OCI-LY3 (cell line): Measurements from ENCODE around the gene ACAP2.

ENCODE experiments used
- H2AFZ ChIP-seq: fragments of 200-600, 300-600 bp; shearing (Covaris generic); 2 replicates; pipeline ENCODE4 v1.6.0; 2014; ENCODE audit warnings: antibody characterized with exemption, low read depth, low read length
- H3K27ac ChIP-seq: fragments of 200-600, 300-600 bp; sonication (generic); 2 replicates; pipeline ENCODE4 v1.5.1; 2014; ENCODE audit warnings: mild to moderate bottlenecking, low read length, moderate library complexity, mixed read lengths
- H3K27me3 ChIP-seq: fragments of 200-600, 300-600 bp; sonication (generic); 2 replicates; pipeline ENCODE4 v1.6.1; 2014; ENCODE audit warnings: low read depth, low read length, mixed read lengths
- H3K36me3 ChIP-seq: fragments of 200-600, 300-600 bp; sonication (generic); replicated peaks from 2 replicates; pipeline ENCODE3; 2014; ENCODE audit warnings: low read depth, low read length, mixed read lengths
- H3K4me1 ChIP-seq: fragments of 300-600, 200-600 bp; sonication (generic); 2 replicates; pipeline ENCODE4 v1.6.1; 2014; ENCODE audit warnings: low read length, mixed read lengths
- H3K4me2 ChIP-seq: fragments of 200-600, 300-600 bp; sonication (generic); 2 replicates; pipeline ENCODE4 v1.6.1; 2014; ENCODE audit warnings: low read length, mixed read lengths
- H3K4me3 ChIP-seq: fragments of 300-600, 200-600 bp; sonication (generic); 2 replicates; pipeline ENCODE4 v1.5.1; 2014; ENCODE audit warnings: antibody characterized with exemption, mild to moderate bottlenecking, low read length, moderate library complexity
- H3K79me2 ChIP-seq: fragments of 300-600, 200-600 bp; shearing (Covaris generic); 2 replicates; pipeline ENCODE4 v1.6.1; 2014; ENCODE audit warnings: mild to moderate bottlenecking, low read length, mixed read lengths
- H3K9ac ChIP-seq: fragments of 300-600, 200-600 bp; shearing (Covaris generic); 2 replicates; pipeline ENCODE4 v1.6.0; 2014; ENCODE audit warnings: mild to moderate bottlenecking, low read length, moderate library complexity
- H3K9me3 ChIP-seq: fragments of 200-600, 300-600 bp; shearing (Covaris generic); 2 replicates; pipeline ENCODE4 v1.6.1; 2014; ENCODE audit warnings: low read length, mixed read lengths; ENCODE audit not compliant: insufficient read depth
- H4K20me1 ChIP-seq: fragments of 200-600, 300-600 bp; sonication (generic); 2 replicates; pipeline ENCODE4 v1.6.1; 2016; ENCODE audit warnings: low read length, mixed read lengths; ENCODE audit not compliant: insufficient read depth
- EZH2phosphoT487 ChIP-seq: fragments of 200-600 bp; shearing (Covaris generic); IDR thresholded peaks from 2 replicates; pipeline ENCODE4 v1.6.1; 2018; ENCODE audit warnings: antibody characterized with exemption, mixed run types, low read depth
- TF ChIP-seq, protein P1 (sequence below): fragments of 200-600, 300-600 bp; sonication (generic); IDR thresholded peaks from 2 replicates; pipeline ENCODE4 v1.5.1; 2014; ENCODE audit warnings: antibody characterized with exemption, low read length, low read depth

The ACAP2 gene

DNA sequence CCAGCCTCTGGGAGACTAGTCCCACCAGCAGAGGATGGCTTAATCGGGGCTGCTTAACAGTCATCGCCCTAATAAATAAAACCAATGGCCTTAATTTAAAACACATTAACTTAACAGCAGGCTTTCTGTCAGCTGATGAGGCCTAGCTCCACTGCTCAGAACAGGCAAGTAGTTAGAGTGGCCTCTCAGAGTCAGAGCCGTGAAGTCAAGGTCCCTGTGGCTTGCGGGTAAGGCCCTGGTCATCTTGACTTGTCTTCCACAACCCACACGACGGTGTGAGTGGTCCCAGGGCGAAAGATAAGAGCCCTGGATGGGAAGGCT, 183.7 kb downstream of the ACAP2 start:
- Histone ChIP-seq H3K27me3 (no peaks in the 10 kb centered on the region), H3K27ac (peak overlapping the region; percentile 49), H3K79me2 (peaks cover 29% of the 10 kb centered on the region), H3K4me2 (peak overlapping the region; percentile 92), H3K9ac (peak overlapping the region; percentile 74), H3K9me3 (no peaks in the 10 kb centered on the region), H2AFZ (0 out of 2 replicates have a peak overlapping the region, but pooled peaks have one; percentile 2), H3K4me3 (peak overlapping the region; percentile 73), H4K20me1 (no peaks in the 10 kb centered on the region), H3K4me1 (peaks cover 17% of the 10 kb centered on the region), H3K36me3 (no peaks in the 10 kb centered on the region)
- TF ChIP-seq, protein P1, sequence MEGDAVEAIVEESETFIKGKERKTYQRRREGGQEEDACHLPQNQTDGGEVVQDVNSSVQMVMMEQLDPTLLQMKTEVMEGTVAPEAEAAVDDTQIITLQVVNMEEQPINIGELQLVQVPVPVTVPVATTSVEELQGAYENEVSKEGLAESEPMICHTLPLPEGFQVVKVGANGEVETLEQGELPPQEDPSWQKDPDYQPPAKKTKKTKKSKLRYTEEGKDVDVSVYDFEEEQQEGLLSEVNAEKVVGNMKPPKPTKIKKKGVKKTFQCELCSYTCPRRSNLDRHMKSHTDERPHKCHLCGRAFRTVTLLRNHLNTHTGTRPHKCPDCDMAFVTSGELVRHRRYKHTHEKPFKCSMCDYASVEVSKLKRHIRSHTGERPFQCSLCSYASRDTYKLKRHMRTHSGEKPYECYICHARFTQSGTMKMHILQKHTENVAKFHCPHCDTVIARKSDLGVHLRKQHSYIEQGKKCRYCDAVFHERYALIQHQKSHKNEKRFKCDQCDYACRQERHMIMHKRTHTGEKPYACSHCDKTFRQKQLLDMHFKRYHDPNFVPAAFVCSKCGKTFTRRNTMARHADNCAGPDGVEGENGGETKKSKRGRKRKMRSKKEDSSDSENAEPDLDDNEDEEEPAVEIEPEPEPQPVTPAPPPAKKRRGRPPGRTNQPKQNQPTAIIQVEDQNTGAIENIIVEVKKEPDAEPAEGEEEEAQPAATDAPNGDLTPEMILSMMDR: no peak
- TF ChIP-seq EZH2phosphoT487: no peak

DNA sequence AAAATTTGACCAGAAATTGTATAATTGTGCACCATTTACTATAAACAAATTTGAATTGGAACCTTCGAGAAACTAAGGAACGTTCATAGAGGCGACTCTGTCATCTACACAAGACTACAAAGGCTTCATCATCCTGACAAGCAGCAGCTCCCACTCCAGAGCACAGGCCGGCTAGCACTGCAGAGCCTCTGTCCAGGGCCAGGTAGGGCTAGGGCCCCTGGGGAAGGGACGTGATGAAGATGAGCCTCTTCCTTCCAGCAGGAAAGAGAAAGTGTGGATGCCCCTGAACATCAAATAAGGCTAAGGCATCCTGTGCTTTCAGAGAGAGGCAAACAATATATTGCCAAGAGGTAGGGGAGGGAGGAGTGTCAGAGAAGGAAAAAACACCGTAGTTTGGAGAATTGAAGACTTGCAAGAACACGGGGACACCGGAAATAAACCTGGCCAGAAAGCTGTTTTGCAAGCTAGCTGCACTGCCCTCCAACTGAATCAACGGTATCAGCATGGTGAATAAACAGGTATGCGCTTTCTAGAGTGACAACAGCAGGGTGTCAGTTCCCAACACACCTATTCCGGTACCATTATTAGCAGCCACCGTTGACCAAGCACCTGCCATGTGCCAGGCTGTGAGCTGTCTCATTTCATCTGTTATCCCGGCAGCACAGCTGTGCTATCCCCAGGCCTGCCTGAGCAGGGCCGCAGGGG, 184.2 kb downstream of the ACAP2 start:
- peak overlapping the region; percentile 49 for H3K27ac ChIP-seq
- no peaks in the 10 kb centered on the region for H4K20me1 ChIP-seq
- no peak overlapping the region for H2AFZ ChIP-seq
- TF ChIP-seq, protein P1: no peak
- no peak for TF ChIP-seq EZH2phosphoT487
- H3K9ac ChIP-seq: peak overlapping the region; percentile 74
- peaks cover 25% of the 10 kb centered on the region for H3K79me2 ChIP-seq
- no peaks in the 10 kb centered on the region for H3K36me3 ChIP-seq
- peaks cover 17% of the 10 kb centered on the region for H3K4me1 ChIP-seq
- H3K4me3 ChIP-seq: peak overlapping the region; percentile 73
- H3K9me3 ChIP-seq: no peaks in the 10 kb centered on the region
- H3K27me3 ChIP-seq: no peaks in the 10 kb centered on the region
- peak overlapping the region; percentile 92 for H3K4me2 ChIP-seq

DNA sequence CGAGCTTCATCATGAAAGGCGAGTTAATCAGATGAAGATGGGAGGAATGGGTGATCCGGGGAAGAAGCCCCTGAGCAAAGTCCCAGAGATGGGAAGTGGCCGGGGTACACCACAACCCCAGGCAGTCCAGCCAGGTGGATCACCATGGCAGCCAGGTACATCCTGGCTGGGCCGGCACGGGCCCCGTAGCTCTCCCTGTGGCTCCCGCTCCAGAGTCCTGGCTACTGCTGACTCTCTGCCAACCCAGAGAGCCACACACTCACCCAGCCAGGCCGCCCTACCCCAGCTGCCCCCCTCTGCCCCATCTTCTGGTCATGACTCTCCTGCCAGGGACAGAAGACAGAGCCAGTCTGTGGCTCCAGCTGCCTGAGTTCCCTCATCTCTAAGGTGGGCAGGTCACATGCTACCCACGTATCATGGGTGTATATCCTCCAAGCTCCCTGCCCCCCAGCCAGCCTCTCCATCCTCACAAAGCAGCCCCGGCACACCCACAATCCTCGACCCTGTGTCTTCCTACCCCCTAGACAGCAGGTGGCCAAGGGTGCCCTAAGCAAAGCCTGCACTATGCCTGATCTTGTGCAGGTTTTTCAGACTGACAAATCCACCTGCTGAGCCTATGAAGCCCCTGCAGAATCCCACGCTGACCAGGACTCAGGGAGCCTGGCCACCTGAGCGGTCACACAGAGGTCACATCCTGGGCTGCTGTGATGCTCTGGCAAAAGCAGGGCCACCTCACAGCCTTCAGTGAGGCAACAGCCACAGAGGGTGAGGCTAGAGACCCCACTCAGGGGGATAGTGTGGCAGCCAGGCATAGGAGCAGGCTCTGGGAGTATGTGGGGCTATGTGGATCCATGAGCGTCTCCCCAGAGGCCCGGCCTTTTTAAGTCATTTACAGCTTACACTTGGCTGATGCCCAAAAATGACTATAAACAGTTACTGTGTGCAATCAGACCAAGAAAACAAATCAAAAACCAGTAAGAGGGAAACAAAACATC, 185.1 kb downstream of the ACAP2 start:
- no peak overlapping the region for H3K4me2 ChIP-seq
- TF ChIP-seq, protein P1: no peak
- TF ChIP-seq EZH2phosphoT487: no peak
- H2AFZ ChIP-seq: no peak overlapping the region
- H3K27me3 ChIP-seq: no peaks in the 10 kb centered on the region
- no peaks in the 10 kb centered on the region for H3K9me3 ChIP-seq
- H3K4me1 ChIP-seq: peaks cover 22% of the 10 kb centered on the region
- H3K27ac ChIP-seq: no peak overlapping the region
- H3K36me3 ChIP-seq: no peaks in the 10 kb centered on the region
- no peak overlapping the region for H3K9ac ChIP-seq
- H3K79me2 ChIP-seq: peaks cover 25% of the 10 kb centered on the region
- H4K20me1 ChIP-seq: no peaks in the 10 kb centered on the region
- H3K4me3 ChIP-seq: no peak overlapping the region
